Astrocyte (in vitro differentiated cells and primary cell): ENCODE results near the gene MUC7. TPM values are rescaled to one million over a fixed set of nuclear protein-coding genes. Genes with fewer than 3 reads are reported as not detected.

Experiments used
- DNase-seq: peaks from one replicate; pipeline ENCODE4 v3.0.0-alpha.2; 2010; ENCODE audit warnings: low read depth
- FAIRE-seq: peaks from 2 replicates; lab custom pipeline; 2011; peaks lifted over from hg19 to GRCh38; lab: Jason Lieb, UNC
- H2AFZ ChIP-seq: 2 replicates; pipeline ENCODE4 v1.6.0; 2012; ENCODE audit warnings: low read depth, low read length, inconsistent platforms
- H3K27ac ChIP-seq: 2 replicates; pipeline ENCODE4 v1.5.1; 2011; ENCODE audit warnings: low read depth, low read length, inconsistent platforms
- H3K27me3 ChIP-seq: 2 replicates; pipeline ENCODE4 v1.6.0; 2011; ENCODE audit warnings: low read length, inconsistent platforms; ENCODE audit not compliant: insufficient read depth
- H3K36me3 ChIP-seq: 2 replicates; pipeline ENCODE4 v1.5.1; 2011; ENCODE audit warnings: low read length, inconsistent platforms; ENCODE audit not compliant: insufficient read depth
- H3K4me1 ChIP-seq: 2 replicates; pipeline ENCODE4 v1.5.1; 2011; ENCODE audit warnings: low read length, inconsistent platforms; ENCODE audit not compliant: insufficient read depth
- H3K4me2 ChIP-seq: 2 replicates; pipeline ENCODE4 v1.6.0; 2012; ENCODE audit warnings: low read length, inconsistent platforms
- H3K4me3 ChIP-seq: 2 replicates; pipeline ENCODE4 v1.5.1; 2011; ENCODE audit warnings: low read depth, mild to moderate bottlenecking, low read length, inconsistent platforms; ENCODE audit not compliant: insufficient read depth
- H3K79me2 ChIP-seq: 2 replicates; pipeline ENCODE4 v1.6.0; 2012; ENCODE audit warnings: mild to moderate bottlenecking, low read length, inconsistent platforms; ENCODE audit not compliant: insufficient read depth
- H3K9ac ChIP-seq: 2 replicates; pipeline ENCODE4 v1.6.0; 2012; ENCODE audit warnings: mild to moderate bottlenecking, low read length, inconsistent platforms
- H3K9me3 ChIP-seq: 2 replicates; pipeline ENCODE4 v1.5.1; 2012; ENCODE audit warnings: low read depth, mild to moderate bottlenecking, low read length, inconsistent platforms; ENCODE audit not compliant: insufficient read depth
- H4K20me1 ChIP-seq: 2 replicates; pipeline ENCODE4 v1.6.0; 2012; ENCODE audit warnings: low read length, inconsistent platforms; ENCODE audit not compliant: insufficient read depth
- H3K27ac Mint-ChIP-seq: one replicate; pipeline ENCODE4 v1.8.0; 2021; ENCODE audit warnings: mild to moderate bottlenecking, mixed read lengths; ENCODE audit not compliant: unreplicated experiment
- H3K27me3 Mint-ChIP-seq: one replicate; pipeline ENCODE4 v1.8.0; 2021; ENCODE audit warnings: low read depth, mixed read lengths; ENCODE audit not compliant: unreplicated experiment
- H3K36me3 Mint-ChIP-seq: one replicate; pipeline ENCODE4 v1.8.0; 2021; ENCODE audit warnings: low read depth, mixed read lengths; ENCODE audit not compliant: unreplicated experiment
- H3K4me1 Mint-ChIP-seq: one replicate; pipeline ENCODE4 v1.8.0; 2021; ENCODE audit warnings: low read depth, mixed read lengths; ENCODE audit not compliant: unreplicated experiment
- H3K4me3 Mint-ChIP-seq: one replicate; pipeline ENCODE4 v1.8.0; 2021; ENCODE audit warnings: mild to moderate bottlenecking, moderate library complexity, mixed read lengths; ENCODE audit not compliant: unreplicated experiment
- H3K9me3 Mint-ChIP-seq: one replicate; pipeline ENCODE4 v1.8.0; 2021; ENCODE audit warnings: mild to moderate bottlenecking, mixed read lengths; ENCODE audit not compliant: unreplicated experiment
- CTCF ChIP-seq: IDR thresholded peaks from 2 replicates; pipeline ENCODE4 v1.5.1; 2011; ENCODE audit warnings: low read depth, mild to moderate bottlenecking, inconsistent platforms, low read length, moderate library complexity; ENCODE audit not compliant: insufficient read depth
- EZH2 ChIP-seq: IDR thresholded peaks from 2 replicates; pipeline ENCODE4 v1.6.1; 2012; ENCODE audit warnings: mild to moderate bottlenecking, low read length, inconsistent platforms; ENCODE audit not compliant: insufficient read depth
- total RNA-seq: library from RNA; stranded (reverse); gene quantifications from 2 replicates; pipeline ENCODE4 v1.2.1, GENCODE V29; 2021

The MUC7 gene
- total RNA-seq, 1 donor from 2014 or later = not detected

- Mint-ChIP-seq H3K4me1 (no peaks in the 10 kb centered on the region), H3K36me3 (no peaks in the 10 kb centered on the region), H3K27me3 (no peaks in the 10 kb centered on the region), H3K27ac (no peak overlapping the region), H3K4me3 (no peak overlapping the region), H3K9me3 (no peaks in the 10 kb centered on the region)
- no peak for TF ChIP-seq EZH2
- no peak for TF ChIP-seq CTCF
- no peak for DNase-seq
- Histone ChIP-seq H3K4me2 (no peak overlapping the region), H3K9ac (no peak overlapping the region), H3K79me2 (no peaks in the 10 kb centered on the region), H3K36me3 (no peaks in the 10 kb centered on the region), H2AFZ (no peak overlapping the region), H3K27ac (no peak overlapping the region), H3K27me3 (no peaks in the 10 kb centered on the region), H4K20me1 (no peaks in the 10 kb centered on the region), H3K9me3 (no peaks in the 10 kb centered on the region), H3K4me1 (no peaks in the 10 kb centered on the region), H3K4me3 (no peak overlapping the region)
- no peak for FAIRE-seq
Observed at GRCh38 chr4:70449220-70449619, 22.8 kb upstream of the MUC7 start.

- no peaks in the 10 kb centered on the region for H3K27me3 ChIP-seq
- H3K27ac ChIP-seq = no peak overlapping the region
- H3K4me3 ChIP-seq = no peak overlapping the region
- no peaks in the 10 kb centered on the region for H3K27me3 Mint-ChIP-seq
- H3K9me3 ChIP-seq = no peaks in the 10 kb centered on the region
- H3K4me1 ChIP-seq = no peaks in the 10 kb centered on the region
- H2AFZ ChIP-seq = no peak overlapping the region
- no peaks in the 10 kb centered on the region for H3K36me3 Mint-ChIP-seq
- H3K4me3 Mint-ChIP-seq = no peak overlapping the region
- H4K20me1 ChIP-seq = no peaks in the 10 kb centered on the region
- H3K36me3 ChIP-seq = no peaks in the 10 kb centered on the region
- FAIRE-seq (no peak), DNase-seq (no peak)
- H3K79me2 ChIP-seq = no peaks in the 10 kb centered on the region
- H3K9me3 Mint-ChIP-seq = no peaks in the 10 kb centered on the region
- no peak overlapping the region for H3K27ac Mint-ChIP-seq
- H3K4me2 ChIP-seq = no peak overlapping the region
- no peaks in the 10 kb centered on the region for H3K4me1 Mint-ChIP-seq
- no peak overlapping the region for H3K9ac ChIP-seq
- TF ChIP-seq CTCF (no peak), EZH2 (no peak)
Observed at GRCh38 chr4:70452946-70453345, 19.1 kb upstream of the MUC7 start.

- Histone ChIP-seq H3K4me3 (no peak overlapping the region), H3K4me1 (no peaks in the 10 kb centered on the region), H3K9me3 (no peaks in the 10 kb centered on the region), H3K9ac (no peak overlapping the region), H4K20me1 (no peaks in the 10 kb centered on the region), H3K27me3 (no peaks in the 10 kb centered on the region), H2AFZ (no peak overlapping the region), H3K36me3 (no peaks in the 10 kb centered on the region), H3K27ac (no peak overlapping the region), H3K79me2 (no peaks in the 10 kb centered on the region), H3K4me2 (no peak overlapping the region)
- no peak for TF ChIP-seq CTCF
- TF ChIP-seq EZH2 = no peak
- DNase-seq (no peak), FAIRE-seq (no peak)
- H3K4me3 Mint-ChIP-seq = no peak overlapping the region
- H3K36me3 Mint-ChIP-seq = no peaks in the 10 kb centered on the region
- H3K4me1 Mint-ChIP-seq = no peaks in the 10 kb centered on the region
- no peak overlapping the region for H3K27ac Mint-ChIP-seq
- peaks cover 2% of the 10 kb centered on the region for H3K9me3 Mint-ChIP-seq
- H3K27me3 Mint-ChIP-seq = no peaks in the 10 kb centered on the region
Observed at GRCh38 chr4:70463335-70463734, 8.7 kb upstream of the MUC7 start.
